Skin epidermis (tissue), 12 donors: ENCODE measurements around the gene ADAM12.
"Not testable (repeated sequence)": the region's sequence is repeated elsewhere in the genome, so short reads cannot be mapped to it uniquely, and the experiment has no call there.

Experiments used
- H3K27ac ChIP-seq, 21 experiments: fragments of 200-600 bp; sonication (generic) in 11 of 21; one replicate each; pipeline ENCODE4 v1.5.0; 2020; ENCODE audit warnings: mild to moderate bottlenecking in 3 of 21, inconsistent platforms in 2 of 21, moderate library complexity in 2 of 21
- H3K4me3 ChIP-seq, 7 experiments: fragments of 200-600 bp; sonication (generic) in 2 of 7; one replicate each; pipeline ENCODE4 v1.5.0; 2020; ENCODE audit warnings: inconsistent platforms in 2 of 7, mild to moderate bottlenecking in 2 of 7, moderate library complexity in 1 of 7

The ADAM12 gene

GRCh38 chr10:126058104-126058503 is 330.2 kb downstream of the ADAM12 start:
- H3K4me3 ChIP-seq = no peak overlapping the region
- H3K27ac ChIP-seq = peak overlapping the region in 1 of 21 experiments; percentile 58

GRCh38 chr10:126057494-126057893 is 330.8 kb downstream of the ADAM12 start:
- Histone ChIP-seq H3K27ac (peak overlapping the region in 2 of 21 experiments; percentile 1 to 16), H3K4me3 (no peak overlapping the region)

GRCh38 chr10:126054191-126054590 is 334.1 kb downstream of the ADAM12 start:
- Histone ChIP-seq H3K4me3 (no peak overlapping the region), H3K27ac (no peak overlapping the region)

- no peak overlapping the region for H3K27ac ChIP-seq
- no peak overlapping the region for H3K4me3 ChIP-seq
Measured at GRCh38 chr10:126052171-126052570, 336.1 kb downstream of the ADAM12 start.

- H3K27ac ChIP-seq = peak overlapping the region in 7 of 21 experiments; percentile 9 to 72 (median 59)
- no peak overlapping the region for H3K4me3 ChIP-seq
Measured at GRCh38 chr10:126049759-126050700, 338.2 kb downstream of the ADAM12 start.

GRCh38 chr10:126047749-126048148 is 340.5 kb downstream of the ADAM12 start:
- H3K4me3 ChIP-seq, H3K27ac ChIP-seq: not testable (repeated sequence)

GRCh38 chr10:126046831-126047230 is 341.4 kb downstream of the ADAM12 start:
- Histone ChIP-seq H3K27ac (no peak overlapping the region), H3K4me3 (no peak overlapping the region)

- no peak overlapping the region for H3K4me3 ChIP-seq
Measured at GRCh38 chr10:126045861-126046260, 342.4 kb downstream of the ADAM12 start.

GRCh38 chr10:126043389-126043788 is 344.9 kb downstream of the ADAM12 start:
- Histone ChIP-seq H3K27ac (peak overlapping the region in 3 of 21 experiments; percentile 32 to 78 (median 37)), H3K4me3 (no peak overlapping the region)

More at GRCh38 chr10:126045861-126046260, 342.4 kb downstream of the ADAM12 start:
- no peak overlapping the region for H3K27ac ChIP-seq

- peak overlapping the region in 8 of 21 experiments; percentile 32 to 78 (median 57) for H3K27ac ChIP-seq
- H3K4me3 ChIP-seq = no peak overlapping the region
Measured at GRCh38 chr10:126042906-126043305, 345.4 kb downstream of the ADAM12 start.

- H3K4me3 ChIP-seq = peak overlapping the region in 1 of 7 experiments; percentile 2
- H3K27ac ChIP-seq = peak overlapping the region in 20 of 21 experiments; percentile 1 to 78 (median 60)
Measured at GRCh38 chr10:126042354-126042753, 345.9 kb downstream of the ADAM12 start.

- Histone ChIP-seq H3K4me3 (peak overlapping the region in 1 of 7 experiments; percentile 2), H3K27ac (peak overlapping the region in 20 of 21 experiments; percentile 1 to 78 (median 64))
Measured at GRCh38 chr10:126041804-126042231, 346.5 kb downstream of the ADAM12 start.

- H3K27ac ChIP-seq = peak overlapping the region in 17 of 21 experiments; percentile 37 to 78 (median 65)
- no peak overlapping the region for H3K4me3 ChIP-seq
Measured at GRCh38 chr10:126041117-126041516, 347.2 kb downstream of the ADAM12 start.

- Histone ChIP-seq H3K4me3 (no peak overlapping the region), H3K27ac (no peak overlapping the region)
Measured at GRCh38 chr10:126037946-126038345, 350.3 kb downstream of the ADAM12 start.

GRCh38 chr10:126036515-126036914 is 351.8 kb downstream of the ADAM12 start:
- no peak overlapping the region for H3K4me3 ChIP-seq
- no peak overlapping the region for H3K27ac ChIP-seq

- Histone ChIP-seq H3K27ac (no peak overlapping the region), H3K4me3 (no peak overlapping the region)
Measured at GRCh38 chr10:126034586-126034985, 353.7 kb downstream of the ADAM12 start.

GRCh38 chr10:126029999-126030398 is 358.3 kb downstream of the ADAM12 start:
- H3K4me3 ChIP-seq = no peak overlapping the region
- no peak overlapping the region for H3K27ac ChIP-seq

GRCh38 chr10:126027692-126028091 is 360.6 kb downstream of the ADAM12 start:
- no peak overlapping the region for H3K4me3 ChIP-seq
- H3K27ac ChIP-seq = no peak overlapping the region

GRCh38 chr10:126022841-126023240 is 365.4 kb downstream of the ADAM12 start:
- Histone ChIP-seq H3K27ac (no peak overlapping the region), H3K4me3 (no peak overlapping the region)

- Histone ChIP-seq H3K27ac (no peak overlapping the region), H3K4me3 (no peak overlapping the region)
Measured at GRCh38 chr10:126021833-126022500, 366.3 kb downstream of the ADAM12 start.
